GM19025 (cell line): ENCODE data around the gene MUTYH.

Source experiments
- ATAC-seq: cut with Tn5 transposase; IDR thresholded peaks from one replicate; pipeline ENCODE4 v1.9.1; 2021; ENCODE audit warnings: mild to moderate bottlenecking, low read depth, moderate library complexity; ENCODE audit not compliant: unreplicated experiment

The MUTYH gene

DNA sequence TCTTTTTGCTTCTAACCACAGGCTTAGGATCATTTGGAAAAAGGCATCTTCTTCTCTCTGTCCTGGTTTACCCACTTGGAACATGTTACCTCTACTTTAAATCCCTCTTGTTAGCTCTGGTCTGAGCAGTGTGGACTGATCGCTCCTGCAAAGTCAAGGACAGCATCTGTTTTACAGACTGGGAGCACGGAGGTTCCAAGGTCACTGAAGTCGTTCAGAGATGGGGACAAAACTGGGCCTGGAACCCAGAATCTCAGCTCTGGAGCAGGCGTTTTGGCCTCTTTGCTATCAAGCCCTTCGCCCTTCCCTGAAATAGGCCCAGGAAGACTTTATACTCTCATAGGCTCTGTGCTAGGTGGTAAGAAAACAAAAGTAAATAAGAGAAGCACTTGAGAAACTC is 11.3 kb upstream of the MUTYH start:
- ATAC-seq: no peak

DNA sequence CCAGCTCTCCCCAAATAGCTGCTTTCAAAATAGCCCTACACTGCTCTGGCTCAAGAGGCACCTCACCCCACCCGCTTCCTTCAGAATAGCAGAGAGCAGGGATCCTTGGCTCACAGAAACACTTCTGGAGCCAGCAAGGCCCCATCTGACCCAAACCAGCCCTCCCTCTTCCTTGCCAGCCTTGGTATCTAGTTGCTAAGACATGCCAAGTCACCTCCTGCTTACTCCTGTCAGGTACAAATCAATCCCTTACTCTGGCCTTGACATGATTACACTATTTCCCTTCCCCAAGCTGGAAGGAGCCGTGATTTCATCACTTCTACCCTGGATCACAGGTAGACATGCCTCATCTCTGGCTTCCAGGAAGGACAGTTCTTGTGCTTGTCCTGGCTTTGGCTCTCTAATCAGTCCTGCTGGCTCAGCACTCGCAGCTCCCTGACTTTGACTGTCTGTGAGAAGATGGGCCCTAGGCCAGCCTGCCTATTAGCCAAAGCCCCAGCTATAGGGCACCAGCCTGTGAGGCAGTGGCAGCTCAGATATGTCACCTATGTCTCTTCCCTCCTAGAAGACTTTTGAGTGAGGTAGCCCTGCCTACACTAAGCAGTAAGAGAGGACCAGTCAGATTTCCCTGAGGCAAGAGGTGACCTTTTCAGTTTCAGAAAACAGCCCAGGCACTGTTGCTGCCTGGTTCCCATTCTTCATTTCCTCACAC is 8.9 kb upstream of the MUTYH start:
- ATAC-seq: no peak

DNA sequence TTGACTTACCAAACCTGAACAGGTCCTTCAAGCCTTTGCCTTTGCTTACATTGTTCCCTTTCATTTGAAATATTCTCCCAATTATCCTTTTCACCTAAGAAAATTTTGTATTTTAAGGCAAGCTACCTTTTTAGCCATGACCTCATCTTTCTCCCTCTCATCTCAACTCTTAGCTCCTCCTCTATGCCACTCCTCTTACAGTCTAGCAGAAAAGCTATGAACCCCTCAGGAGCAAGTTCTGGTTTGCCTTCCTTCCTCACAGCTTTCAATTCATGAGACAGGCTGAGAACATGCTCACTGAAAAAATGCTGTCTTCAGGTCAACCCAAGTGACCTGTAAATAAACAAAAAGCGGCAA is 8.3 kb upstream of the MUTYH start:
- no peak for ATAC-seq

DNA sequence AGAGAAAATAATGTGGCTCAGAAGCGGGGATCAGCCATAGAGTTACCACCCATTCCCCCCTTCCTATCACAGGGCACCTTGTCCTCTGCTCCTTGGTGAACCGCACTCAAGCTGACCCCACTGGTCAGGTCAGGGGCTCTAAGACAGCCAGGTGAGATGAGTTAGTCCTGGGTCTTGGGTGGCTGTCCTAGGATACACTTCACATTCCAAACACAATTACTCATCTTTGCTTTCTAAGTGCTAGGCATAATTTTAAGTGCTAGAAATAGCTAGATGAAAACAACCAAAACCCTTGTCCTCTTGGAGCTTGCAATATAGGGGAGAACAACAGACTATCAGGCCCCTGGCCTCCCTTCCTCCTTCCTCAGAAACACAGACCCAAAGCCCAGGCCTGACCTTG is 7.8 kb upstream of the MUTYH start:
- no peak for ATAC-seq

DNA sequence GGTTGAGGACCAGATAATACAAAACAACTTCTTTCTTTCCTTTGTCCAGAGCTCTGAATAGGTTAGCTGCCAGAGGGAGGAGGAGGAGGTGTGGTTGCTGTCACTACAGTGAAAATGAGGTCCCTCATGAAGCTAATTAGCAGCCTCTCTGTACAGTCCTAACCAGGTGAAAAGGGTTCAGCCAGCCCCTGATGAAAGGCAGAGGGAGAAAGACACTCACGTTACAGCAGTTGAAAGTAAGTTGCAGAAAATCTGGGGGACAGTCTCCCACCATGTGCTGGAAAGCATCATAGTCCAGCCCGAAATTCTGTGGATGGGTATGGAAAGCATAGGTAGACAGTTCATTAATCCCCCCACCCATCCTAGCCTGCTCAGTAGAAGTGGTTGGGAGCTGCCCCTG is 6.2 kb upstream of the MUTYH start:
- ATAC-seq: no peak

DNA sequence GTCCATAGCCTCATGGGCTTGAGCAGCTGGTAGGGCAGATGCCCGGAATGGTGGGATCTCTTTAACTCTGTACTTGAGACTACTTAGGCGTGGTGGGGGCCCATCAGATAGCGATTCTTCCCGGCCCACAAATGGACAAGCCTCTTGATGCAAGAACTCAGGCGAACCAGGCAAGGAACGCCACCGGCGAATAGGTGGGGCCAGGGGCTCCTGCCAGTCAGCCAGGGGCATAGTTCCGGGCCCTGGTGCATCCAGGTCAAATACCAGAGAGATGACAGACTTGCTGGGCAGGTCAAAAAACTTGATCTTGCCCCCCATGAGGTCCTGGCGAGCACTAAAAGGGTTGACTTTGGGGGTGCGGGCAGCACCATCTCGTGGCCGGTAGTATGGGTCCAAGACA is 4.8 kb upstream of the MUTYH start:
- no peak for ATAC-seq

DNA sequence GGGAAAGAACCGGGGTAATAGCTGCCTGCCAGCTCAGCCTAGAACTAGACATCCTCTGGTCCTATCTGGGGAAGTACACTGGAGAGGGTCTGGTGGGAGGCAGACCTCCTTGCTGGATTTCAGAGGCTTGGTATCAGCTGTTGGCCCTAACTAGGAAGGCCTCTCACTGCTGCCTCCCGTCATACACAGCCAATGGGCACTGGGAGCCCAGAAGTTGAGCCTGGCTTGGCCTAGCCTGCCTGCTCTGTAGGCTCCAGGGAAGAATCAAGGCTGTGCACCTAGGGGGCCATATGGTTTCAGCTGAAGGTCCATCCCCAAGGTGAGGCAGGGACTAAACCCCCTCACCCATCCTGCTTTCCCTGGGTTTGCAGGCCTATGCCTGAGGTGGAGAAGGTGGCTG is 4.3 kb upstream of the MUTYH start:
- ATAC-seq: no peak

DNA sequence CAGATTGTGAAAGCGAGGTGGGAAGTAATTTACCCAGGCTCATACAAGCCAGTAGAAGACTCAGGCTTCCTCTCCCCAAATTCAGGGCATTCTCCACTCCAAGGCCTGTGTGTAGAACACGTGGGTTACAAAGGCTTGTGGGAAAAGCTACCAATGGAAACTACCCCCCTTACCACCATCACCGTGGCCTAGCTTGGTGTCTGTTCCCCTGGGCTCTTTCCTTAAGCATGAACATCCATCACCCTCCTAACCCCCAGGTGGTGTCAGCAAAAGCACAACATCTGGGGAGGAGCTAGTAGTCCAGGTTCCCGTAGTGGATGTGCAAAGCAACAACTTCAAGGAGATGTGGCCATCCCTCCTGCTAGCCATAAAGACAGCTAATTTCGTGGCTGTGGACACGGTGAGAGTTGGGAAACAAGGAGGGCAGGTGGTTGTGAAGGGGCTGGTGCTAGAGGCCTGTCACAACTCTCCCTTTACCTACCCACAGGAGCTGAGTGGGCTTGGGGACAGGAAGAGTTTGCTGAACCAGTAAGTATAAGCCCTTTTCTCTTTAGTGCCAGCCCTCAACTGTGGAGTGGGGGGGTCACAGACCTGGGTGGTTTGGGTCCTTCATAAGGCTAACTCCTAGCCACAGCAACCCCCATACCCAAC is 701 bp upstream of the MUTYH start:
- ATAC-seq: no peak

DNA sequence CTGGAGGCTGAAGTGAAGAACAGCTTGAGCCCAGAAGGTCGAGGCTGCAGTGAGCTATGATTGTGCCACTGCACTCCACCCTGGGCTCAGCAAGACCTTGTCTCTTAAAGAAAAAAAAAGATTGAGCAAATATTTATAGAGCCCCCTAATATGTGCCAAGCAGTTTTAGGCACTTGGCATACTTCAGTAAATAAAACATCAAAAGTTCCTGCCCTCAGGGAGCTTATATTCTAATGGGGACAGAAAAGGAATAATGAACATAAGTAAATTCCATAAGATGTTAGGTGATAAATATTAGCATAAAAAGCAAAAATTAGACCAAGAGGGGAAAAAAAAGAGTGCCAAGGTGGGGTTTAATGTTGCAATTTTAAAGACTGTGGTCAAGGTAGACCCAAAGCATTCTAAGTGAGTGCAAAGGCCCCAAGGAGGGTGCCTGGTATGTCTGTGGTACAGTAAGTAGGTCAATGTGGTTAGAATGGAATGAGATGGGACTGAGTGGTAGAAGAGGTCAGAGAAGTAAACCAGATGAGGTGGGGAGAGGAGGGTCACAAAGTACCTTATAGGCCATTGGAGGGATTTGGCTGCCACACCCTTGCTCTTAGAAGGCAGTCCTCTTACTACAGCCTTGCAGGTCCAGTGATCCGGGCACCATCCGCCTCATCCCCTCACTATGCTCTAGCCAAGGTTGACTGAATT is 2.5 kb downstream of the MUTYH start:
- no peak for ATAC-seq

DNA sequence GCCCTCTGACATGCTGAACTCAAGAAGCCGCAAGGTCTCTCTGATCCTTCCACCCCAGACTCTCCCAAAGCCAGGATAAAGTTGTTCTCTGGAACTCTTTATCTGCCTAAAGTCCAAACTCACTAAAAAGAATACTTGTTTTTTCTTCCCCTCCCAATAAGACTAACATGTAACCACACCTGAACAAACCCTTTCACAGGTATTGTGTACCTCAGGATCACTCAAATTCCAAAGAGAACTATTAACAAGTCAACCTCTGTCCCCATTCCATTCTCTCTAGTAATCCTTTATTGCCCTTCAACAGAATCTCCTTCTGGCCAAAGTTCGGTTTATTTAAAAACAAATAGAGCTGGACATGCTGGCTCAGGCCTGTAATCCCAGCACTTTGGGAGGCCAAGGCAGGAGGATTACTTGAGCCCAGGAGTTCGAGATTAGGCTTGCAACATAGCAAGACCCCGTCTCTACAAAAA is 4.3 kb downstream of the MUTYH start:
- no peak for ATAC-seq

DNA sequence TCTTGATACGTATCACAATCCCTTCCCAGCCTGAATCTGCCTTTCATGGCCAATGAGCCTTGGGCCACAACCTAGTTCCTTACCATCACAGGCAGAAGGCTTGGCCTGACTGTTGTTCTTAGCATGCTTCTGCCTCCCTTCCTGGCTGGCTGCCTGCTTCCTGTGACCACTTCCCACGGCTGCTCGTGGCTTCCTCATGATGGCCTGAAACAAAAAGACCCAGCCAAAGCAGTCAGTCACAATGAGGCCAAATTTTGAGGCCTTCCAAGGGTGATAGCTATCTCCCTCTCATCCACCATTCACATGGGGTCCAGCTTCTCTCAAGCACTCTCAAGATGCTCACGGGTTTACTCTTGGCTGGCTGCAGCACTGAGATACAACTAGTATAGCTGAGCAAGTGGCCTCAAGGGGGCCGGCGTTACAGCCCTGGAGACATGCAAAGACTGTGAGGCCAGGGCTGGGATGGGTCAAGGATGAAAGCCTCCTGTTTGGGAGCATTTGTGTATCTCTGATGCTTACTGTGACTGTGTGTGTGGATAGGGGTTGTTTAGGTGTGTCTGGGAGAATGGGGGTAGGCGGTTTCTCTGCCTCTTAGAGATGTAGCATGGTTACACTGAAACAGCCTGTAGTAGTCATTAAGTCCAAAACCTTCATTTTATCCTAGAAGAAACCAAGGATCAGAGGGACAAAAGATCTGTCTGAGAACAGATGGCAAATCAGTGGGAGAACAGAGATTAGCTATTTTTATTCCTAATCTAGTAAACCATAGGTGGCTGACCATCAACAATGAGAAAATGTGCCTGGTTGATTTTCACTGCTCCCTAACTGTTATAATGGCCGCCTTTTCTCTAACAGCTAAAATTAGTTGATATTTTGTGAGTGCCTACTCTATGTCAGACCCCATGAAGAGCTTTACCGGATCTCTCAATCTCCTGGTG is 5.7 kb downstream of the MUTYH start:
- no peak for ATAC-seq

DNA sequence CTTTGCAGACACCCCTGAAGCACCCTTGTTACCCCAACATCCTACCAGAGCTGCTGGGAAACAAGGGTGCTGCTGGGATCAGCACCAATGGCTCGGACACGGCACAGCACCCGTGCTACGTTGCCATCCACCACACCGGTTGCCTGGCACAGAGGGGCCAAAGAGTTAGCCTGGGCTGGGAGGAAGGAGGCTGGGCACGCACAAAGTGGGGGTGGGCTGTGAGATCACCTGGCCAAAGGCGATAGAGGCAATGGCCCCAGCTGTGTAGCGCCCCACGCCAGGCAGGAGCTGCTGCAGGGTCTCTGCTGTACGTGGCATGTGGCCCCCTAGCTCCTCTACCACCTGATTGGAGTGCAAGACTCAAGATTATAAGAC is 7.9 kb downstream of the MUTYH start:
- no peak for ATAC-seq

DNA sequence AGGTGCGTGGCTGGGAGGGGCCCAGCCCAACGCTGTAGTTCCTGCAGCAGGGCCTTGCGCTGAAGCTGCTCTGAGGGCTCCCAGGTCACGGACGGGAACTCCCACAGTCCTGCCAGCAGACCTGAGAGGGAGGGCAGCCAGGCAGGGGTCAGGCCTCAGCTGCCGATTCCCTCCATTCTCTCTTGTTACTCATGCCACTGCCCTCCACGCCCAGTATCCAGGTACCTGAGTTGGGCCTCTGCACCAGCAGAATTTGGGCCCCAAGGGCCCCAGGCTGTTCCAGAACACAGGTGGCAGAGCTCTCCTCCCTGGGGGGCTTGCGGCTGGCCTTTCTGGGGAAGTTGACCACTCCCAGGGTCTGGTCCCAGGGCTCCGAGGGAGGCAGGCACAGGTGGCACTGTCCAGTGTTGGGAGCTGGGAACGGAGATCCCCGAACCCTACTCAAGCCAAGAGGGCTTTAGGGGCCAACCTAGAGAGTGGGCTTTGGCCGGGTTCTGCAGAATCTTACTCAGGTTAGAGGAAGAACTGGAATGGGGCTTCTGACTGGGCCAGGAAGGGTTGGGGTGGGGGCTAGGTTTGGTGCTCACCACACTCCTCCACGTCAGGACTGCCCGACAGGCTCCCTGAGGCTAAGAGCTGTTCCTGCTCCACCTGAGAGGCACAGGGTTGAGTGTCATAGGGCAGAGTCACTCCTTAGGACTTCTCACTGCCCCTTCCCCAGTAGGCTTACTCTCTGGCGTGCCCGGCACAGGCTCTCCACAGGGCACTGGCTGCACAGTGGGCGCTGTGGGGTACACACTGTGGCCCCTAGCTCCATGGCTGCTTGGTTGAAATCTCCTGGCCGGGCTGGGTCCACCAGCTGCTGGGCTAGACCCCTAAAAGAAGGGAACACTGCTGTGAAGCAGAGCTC is 8.5 kb downstream of the MUTYH start:
- no peak for ATAC-seq

DNA sequence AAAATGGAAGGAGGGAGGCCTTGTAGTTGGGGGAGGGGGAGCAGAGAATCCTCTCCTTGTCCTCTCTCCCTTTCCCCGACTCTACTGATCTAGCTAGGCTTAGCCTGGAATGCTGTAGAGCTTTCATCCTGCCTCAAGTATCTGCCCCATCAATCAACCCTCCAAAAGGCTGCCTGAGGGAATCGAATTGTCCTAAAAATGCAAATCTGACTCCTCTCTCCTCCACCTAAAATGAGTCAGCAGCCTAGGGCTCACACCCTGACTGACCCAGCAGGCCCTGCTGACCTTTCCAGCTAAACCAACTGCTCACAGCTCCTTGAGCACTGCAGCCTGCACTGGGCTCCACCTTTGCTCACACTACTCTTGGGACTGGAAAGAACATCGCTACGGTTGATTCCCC is 10.8 kb downstream of the MUTYH start:
- ATAC-seq: no peak

DNA sequence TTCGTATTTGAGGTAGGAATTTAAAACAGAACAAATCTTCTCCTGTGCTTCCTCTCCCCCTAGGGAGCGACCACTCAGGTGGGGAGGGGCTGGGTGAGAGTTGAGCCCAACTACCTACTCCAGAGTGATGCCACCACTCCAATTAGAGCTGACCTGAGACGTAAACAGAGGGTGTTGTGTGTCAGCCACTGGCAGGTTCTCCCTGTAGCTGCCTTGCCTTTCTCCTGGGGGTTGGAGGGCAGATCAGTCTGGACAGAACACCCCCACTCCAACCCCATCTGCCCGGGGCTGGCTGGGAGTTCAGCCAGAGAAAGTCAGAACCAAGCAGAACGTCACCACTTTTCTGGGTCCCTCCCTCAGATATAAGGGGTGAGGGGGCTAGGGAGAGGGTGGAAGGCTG is 11.6 kb downstream of the MUTYH start:
- no peak for ATAC-seq

DNA sequence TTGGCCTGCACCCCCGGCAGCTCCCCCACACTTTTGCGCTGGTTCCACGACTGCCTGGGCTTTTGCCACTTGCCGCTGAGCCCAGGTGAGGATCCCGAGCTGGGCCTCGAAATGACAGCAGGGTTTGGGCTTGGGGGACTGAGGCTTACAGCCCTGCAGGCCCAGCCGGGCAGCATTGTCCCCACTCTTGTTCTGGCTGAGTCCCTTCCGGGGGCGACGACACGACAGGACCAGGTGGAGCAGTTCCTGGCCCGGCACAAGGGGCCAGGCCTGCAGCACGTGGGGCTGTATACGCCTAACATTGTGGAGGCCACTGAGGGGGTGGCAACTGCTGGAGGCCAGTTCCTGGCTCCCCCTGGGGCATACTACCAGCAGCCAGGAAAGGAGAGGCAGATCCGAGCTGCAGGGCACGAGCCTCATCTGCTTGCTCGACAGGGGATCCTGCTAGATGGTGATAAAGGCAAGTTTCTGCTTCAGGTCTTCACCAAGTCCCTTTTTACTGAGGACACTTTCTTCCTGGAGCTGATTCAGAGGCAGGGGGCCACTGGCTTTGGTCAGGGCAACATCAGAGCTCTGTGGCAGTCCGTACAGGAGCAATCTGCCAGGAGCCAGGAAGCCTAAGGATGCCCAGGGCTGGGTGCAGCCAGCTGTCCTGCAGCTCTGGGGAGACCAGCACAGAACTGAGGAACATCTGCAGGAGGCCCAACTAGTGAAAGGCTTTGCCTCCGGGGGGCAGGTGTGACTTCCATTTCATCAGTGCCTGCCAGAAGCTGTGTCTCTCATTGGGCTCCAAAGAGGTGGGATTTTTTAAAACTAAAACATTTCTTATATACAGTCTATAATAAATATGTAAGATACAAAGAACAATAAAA is 12.4 kb downstream of the MUTYH start:
- no peak for ATAC-seq

DNA sequence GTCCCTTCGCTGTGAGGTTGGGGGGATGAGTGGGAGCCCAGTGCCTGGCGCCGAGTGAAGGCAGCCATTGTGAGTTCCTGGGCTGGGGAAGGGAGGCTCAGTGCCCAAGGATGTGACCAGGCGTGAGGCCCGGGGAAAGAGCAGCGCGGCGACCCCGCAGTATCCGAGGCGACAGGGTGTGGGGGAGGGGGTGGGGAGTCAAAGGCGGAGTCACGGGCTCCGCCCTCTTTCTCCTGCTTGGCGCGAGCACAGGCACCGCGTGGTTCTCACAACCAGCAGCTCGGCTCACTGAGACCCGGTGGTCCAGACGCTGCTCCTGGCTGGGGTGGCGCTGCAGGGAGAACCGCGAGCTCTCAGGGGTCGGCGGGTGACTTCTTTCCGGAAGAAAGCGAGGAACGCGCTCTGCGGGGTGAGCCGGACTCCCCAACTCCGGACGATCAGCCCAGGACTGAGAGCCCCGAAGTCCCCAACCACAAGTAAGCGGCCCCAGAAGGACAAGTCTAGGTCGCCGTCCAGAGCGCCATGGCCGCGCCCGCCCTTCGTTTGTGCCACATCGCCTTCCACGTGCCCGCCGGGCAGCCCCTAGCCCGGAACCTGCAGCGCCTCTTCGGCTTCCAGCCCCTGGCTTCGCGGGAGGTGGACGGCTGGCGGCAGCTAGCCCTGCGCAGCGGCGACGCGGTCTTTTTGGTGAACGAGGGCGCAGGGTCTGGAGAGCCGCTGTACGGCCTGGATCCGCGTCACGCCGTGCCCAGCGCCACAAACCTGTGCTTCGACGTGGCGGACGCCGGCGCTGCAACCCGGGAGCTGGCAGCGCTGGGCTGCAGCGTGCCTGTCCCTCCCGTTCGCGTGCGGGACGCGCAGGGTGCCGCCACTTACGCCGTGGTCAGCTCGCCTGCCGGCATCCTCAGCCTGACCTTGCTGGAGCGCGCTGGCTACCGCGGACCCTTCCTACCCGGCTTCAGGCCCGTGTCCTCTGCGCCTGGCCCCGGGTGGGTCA is 13.3 kb downstream of the MUTYH start, which contains the start of gene HPDL:
HPDL (plus strand) TSS at position 269 of the 997 bp plus-strand sequence; CDS start at position 523, 254 bp downstream.
- no peak for ATAC-seq
